ENCODE measurements around the gene NSF.
"Not testable (repeated sequence)": the region's sequence is repeated elsewhere in the genome, so short reads cannot be mapped to it uniquely, and the experiment has no call there.

- TF ChIP-seq EZH2 (IDR thresholded peaks at IDR 0.05); POLR2AphosphoS5 (IDR thresholded peaks at IDR 0.05; ENCODE audit: borderline replicate concordance, low read depth, low read length); FOXP2 (optimal IDR thresholded peaks at IDR 0.05; ENCODE audit: control extremely low read depth, extremely low read length, insufficient read depth): not testable (repeated sequence)
These were observed 80.3 kb downstream of the NSF start for GRCh38 chr17:46670789-46671188.

All from SK-N-MC (cell line).